SKM-1 (cell line): ENCODE measurements around the gene COX6A1.

Experiments
- DNase-seq: peaks from one replicate; lab custom pipeline; 2025; ENCODE audit not compliant: unreplicated experiment; lab: John Stamatoyannopoulos, UW

COX6A1 gene

DNA sequence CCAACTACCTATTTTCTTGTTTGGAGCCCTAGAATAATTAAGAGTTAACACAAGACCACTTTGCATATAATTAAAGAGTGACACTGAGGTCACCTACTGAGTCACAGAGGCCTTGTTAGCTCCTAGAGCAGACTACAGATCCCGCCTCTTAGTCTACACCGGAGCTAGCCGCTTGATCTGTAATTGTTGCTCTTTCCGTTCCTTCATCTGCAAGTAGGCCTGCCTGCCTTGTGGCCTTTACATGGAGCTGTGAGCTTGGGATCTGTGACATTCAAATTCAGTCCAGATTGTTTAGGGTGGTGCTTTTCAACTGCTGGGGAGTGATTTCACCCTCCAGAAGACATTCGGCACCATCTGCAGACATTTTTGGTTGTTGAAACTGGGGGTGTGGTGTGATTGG, 52.4 kb downstream of the COX6A1 start:
- no peak for DNase-seq
